OCI-M2 (cell line): Measurements from ENCODE around the gene FYN.

Experiments used
- DNase-seq: peaks from one replicate; lab custom pipeline; 2025; ENCODE audit not compliant: unreplicated experiment; lab: John Stamatoyannopoulos, UW

The FYN gene

DNA sequence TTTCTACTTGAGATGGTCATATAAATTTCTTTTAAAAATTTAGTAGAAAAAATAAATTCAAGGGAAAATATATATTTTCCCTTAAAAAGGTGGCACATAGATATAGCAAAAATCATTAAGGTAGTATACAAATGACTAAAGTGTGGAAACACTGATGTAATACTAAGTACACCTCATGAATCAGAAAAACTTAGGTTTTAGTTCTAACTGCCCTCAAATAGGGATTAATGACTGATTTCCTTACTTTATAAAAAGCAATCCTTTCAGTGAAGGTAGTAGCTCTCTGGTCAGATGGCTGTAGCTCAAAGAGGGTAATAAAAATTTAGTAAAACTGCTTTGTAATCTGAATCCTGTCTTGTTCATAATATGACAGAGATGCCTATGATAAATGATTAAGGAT lies 63.5 kb downstream of the FYN start:
- no peak for DNase-seq

DNA sequence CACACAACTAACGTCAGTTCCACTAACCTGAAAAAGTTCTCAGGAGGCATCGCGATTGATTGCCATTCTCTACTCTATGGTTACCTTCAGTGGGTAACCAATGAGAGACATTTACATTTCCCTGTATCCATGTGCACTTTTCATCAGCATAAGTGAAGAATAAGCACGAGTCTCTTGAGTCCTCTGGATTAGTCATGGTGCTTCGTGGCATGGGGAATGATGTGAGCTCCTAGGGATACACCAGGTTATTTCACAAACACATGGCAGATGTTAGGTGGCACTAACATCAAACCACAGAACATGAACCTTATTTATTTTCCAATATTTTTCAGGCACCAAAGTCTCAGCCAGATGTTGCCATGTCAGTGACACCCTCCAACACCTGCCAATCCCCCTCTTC lies 64.0 kb downstream of the FYN start:
- no peak for DNase-seq

DNA sequence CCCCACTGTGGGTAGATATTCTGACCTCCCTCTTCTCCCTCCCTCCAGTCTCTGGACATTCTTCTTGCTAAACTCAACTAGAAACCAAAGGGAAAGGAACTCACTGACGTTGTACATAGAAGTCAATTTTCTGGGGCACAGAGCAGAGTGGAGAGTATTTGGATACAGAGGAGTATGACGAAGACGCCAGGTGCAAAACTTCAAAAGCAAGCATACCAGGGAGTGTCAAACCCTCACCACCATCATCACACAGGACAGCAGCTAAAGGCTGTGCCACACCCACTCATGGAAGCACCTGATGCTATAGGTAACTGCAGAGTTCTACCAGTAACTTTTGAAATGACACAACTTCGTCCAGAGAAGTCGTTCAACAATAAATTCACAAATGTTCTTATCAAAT lies 64.8 kb downstream of the FYN start:
- DNase-seq: no peak

- DNase-seq: no peak
Measured at GRCh38 chr6:111806561-111807497, 66.4 kb downstream of the FYN start.

DNA sequence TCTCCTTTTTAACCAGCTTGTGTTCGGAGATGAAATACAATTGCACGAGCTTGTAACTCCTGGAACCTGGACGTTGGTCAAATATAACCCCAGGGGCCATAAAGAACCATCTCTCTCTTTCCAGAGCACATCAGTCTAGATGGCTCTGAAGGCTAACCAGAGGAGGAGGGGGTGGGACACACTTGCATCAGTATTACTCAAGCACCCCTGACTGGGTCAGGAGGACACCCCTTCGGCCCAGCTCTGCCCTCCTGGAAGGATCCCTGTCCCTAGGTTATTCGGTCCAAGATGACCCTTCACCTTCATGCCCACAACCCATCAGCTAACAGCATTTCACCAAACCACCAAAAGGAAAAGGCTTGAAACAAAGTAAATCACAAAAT lies 67.1 kb downstream of the FYN start:
- DNase-seq: no peak

GRCh38 chr6:111805511-111806164 lies 67.6 kb downstream of the FYN start:
- no peak for DNase-seq

DNA sequence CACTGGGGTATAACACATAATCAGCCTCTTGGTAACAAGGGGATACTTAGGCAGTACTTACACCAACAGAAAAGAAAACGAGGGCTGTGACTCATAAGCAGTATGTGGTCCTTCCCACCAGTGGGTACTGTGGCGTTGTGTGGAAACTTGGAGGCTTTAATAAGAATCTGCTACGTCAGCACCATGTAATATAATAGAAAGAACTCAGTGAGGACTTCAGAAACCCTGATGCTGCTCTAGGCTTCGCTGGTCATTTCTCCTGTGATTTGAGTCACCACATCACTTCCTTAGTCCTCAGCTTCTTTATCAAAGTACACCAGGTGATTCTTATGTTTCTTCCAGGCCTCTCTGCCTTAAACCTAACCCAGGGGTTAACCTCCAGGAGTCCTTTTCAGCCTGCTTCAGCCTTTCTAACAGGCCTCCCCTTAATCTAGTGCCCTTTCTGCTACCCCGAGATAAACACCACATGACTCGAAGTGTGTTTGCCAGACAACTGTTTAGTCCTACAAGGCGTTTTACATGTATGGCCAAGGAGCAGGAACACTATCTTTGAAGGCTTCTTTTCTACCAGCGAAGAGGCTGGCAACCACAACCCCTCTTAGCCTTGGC lies 68.5 kb downstream of the FYN start:
- no peak for DNase-seq

- no peak for DNase-seq
Measured at GRCh38 chr6:111803804-111804203, 69.4 kb downstream of the FYN start.

DNA sequence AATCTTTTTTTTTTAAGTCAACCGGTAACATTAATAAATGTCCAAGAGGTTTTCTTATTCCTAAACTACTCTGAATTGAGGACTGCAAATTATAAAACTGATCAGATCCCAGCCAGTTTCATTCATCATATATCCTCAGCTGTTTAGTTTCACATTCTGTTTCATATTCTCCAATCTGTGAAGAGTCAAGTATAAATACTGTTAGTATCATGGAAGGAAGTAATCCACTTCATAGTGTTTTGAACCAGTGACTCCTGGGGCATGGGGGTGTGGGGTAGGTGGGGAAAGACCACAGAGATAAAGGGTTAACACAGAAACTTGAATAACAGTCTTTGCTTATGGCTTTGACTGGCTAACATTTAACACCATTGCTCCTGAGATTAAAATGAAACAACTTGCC lies 69.9 kb downstream of the FYN start:
- DNase-seq: no peak

DNA sequence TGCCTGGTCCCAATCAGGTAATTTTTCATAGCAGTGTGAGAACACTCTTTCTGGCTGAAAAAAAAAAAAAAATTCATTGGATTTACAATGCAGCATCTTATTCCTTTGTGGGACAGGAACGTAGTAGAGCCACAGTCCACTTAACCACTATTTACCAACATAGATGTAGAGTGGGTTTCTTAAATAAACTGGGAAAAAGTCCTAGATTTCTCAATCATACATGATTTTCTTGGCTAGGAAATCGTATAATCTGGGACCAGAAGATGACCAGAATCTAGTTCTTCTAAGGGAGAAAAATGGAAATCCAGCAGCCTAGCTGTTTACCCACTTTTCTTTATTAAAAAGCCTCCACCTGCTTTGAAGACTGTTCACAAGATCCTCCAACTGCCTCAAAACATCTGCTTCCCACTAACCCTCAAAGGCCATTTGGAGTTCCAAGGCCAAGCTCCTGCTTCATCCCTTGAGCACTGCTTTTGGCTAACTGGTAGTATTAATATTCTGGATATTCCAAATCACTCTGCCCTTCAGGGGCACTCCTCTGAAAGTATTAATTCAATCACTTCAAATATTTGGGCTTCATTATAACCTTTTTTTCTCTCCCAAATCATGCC lies 70.4 kb downstream of the FYN start:
- DNase-seq: no peak

- no peak for DNase-seq
Measured at GRCh38 chr6:111802015-111802414, 71.2 kb downstream of the FYN start.

DNA sequence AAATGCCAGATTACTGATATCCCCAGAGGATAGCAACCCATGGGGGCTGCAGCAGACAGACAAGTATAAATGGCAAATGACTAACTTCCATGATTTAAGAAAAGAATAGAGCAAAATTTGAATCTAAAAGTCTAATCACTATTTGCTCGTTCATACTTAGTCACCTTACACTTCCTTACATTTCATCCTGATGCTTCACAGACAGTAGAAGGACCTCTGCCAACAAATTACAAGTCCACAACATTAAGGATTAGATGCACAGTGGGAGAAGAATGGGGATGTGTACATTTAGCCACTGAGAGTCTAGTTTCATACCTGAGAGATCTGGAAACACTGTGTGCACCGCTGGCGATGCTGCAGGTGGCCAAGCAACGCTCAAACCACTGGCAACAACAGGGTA lies 72.4 kb downstream of the FYN start:
- no peak for DNase-seq

DNA sequence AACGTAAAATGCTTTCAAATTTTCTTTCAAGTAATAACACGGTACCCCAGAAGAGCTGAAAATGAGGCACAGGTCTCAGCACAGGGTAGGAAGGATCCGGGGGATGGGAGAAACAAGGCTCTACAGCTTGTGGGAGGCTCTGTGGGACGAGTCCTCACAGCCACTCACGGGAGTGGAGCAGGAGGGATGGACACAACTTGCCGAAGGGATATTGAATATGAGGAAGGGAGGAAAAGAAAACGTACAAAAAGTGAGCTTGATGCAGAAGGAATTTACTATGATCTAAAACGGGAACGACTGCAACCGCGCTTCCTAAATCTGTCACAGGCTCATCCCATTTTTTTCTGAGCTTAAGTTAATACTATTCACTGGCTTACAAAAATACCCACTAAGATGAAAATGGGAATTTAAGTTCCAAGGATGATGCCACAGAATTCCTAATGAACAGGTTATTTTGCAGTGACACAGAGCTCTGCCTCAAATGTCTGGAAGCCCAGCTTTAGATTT lies 72.9 kb downstream of the FYN start:
- no peak for DNase-seq

DNA sequence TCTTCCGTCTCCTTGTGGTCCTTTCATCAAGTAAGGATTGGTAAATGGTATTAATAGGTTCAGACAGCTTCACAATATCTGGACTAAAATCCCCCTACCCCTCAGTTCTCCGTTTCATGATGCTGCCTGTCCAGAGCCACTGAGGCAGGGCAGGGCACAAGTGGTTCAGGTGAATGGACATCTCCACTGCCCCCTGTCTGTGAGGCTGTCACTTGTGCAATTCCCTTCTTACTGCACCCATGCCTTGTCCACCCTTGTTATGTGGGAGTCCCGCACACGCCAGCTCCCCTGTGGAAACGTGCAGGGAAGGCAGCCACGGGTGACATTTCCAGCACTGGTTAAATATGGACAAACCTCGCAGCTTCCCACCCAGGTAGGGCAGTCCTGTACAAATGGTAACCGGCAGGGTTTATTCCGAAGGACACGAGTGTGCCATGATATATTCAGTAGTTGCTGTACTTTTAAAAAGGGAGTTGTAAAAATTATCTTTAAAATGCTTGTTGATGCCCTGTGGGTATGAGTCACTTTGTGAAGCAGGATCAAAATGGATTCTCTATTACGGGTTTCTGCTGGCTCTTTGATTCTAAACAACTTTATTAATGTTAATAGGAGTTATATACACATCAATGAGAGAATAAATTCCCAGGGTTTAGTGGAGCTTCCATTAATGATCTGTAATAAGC lies 73.5 kb downstream of the FYN start:
- no peak for DNase-seq

DNA sequence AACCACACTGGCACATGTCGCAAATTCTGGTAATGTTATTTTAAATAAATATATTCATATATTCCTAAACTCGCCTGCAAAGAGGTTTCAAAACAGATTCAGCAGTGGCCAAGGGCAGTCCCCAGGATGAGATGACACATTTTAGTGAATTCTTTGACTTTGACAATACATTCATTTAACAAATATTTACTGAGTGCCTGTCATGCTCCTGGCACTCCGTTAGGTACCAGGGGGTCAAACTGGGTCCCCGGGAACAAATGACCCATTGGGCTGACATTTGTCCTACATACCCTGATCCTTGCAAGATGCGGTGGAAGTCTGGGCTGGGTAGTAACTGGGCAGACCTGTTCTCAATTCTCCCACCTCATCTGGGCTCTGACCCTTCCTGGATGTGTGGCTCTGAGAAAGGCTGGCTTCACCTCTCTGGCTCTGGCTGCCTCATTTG lies 74.9 kb downstream of the FYN start:
- DNase-seq: no peak

GRCh38 chr6:111796310-111796918 lies 76.8 kb downstream of the FYN start:
- DNase-seq: no peak

DNA sequence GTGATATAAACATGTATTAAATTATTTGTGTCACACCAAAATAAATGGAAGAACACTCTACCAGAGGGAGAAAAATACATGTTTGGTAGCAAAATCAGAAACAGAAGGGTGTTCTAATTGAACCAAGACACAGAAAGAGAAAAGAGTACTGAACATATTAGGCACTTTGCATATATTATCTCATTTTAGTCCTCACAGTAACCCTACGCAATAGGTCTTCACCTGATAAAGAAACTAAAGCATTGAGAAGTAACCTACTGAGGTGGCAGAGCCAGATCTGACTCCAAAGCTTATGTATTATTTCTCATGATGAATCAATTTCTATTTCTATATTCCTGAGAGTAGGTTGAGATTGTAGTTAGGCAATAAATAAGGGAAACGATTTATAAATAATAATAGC lies 77.7 kb downstream of the FYN start:
- no peak for DNase-seq

- no peak for DNase-seq
Measured at GRCh38 chr6:111794727-111795452, 78.4 kb downstream of the FYN start.

DNA sequence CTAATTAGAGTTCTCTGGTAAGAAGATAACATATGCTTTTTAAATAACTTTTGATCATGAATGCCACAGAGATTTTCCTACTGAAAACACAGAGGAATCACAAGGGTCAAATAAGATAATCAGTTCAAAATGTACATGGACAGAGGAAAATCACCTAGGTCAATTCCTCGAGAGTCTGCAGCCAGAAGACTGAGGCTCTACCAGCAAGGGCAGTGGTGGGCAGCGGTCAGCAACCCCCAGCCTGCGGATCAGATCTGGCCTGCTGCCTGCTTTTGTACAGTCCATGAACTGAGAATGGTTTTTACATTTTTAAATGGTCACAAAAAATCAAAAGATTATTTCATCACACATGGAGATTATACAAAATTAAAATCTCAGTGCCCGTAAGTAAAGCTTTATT lies 79.0 kb downstream of the FYN start:
- DNase-seq: no peak

- no peak for DNase-seq
Measured at GRCh38 chr6:111793711-111794111, 79.5 kb downstream of the FYN start.
